HCT116 (cell line): ENCODE measurements around the gene ACTR3. TPM values are rescaled to one million over a fixed set of nuclear protein-coding genes. Genes with fewer than 3 reads are reported as not detected.
A peak's percentile ranks its signal among the peaks of the same experiment; 100 is the strongest.

ENCODE experiments used
- ATAC-seq: fragments of 200-7000 bp; cut with Tn5 transposase; 2 replicates; pipeline ENCODE4 v1.9.1; 2020; ENCODE audit warnings: mild to moderate bottlenecking, moderate library complexity
- BruUV-seq: library from RNA; stranded (reverse); fragments of 400-500 nt; replicated peaks from 2 replicates; lab custom pipeline; 2021; lab: Mats Ljungman, UMichigan
- CTCF ChIA-PET: fragments of 300-600 bp; sonication (Branson Sonifier 250); formaldehyde crosslinking; loops from one replicate; lab custom pipeline; 2021; ENCODE audit warnings: antibody characterized with exemption; lab: Charles Lee
- POLR2A ChIA-PET: fragments of 300-600, 350-600 bp; sonication (Branson Sonifier 250); formaldehyde crosslinking; loops from one replicate; lab custom pipeline; 2021; ENCODE audit warnings: antibody characterized with exemption; lab: Charles Lee
- RAD21 ChIA-PET, 2 experiments: fragments of 300-600 bp; sonication (Branson Sonifier 250); formaldehyde crosslinking; loops; one replicate each; lab custom pipeline; 2023; ENCODE audit warnings: low total read pairs in 2 of 2; ENCODE audit not compliant: uncharacterized antibody in 2 of 2, unreplicated experiment in 2 of 2, low non-redundant PET in 1 of 2; lab: Charles Lee
- DNase-seq: peaks from one replicate; pipeline ENCODE4 v3.0.0-alpha.2; 2010; ENCODE audit warnings: low read depth, low spot score
- H2AFZ ChIP-seq: fragments of 200-600 bp; shearing (Covaris generic), sonication (generic); 2 replicates; pipeline ENCODE4 v1.6.1; 2017; ENCODE audit warnings: low read depth, mixed run types, mixed read lengths, antibody characterized with exemption, low read length; ENCODE audit not compliant: poor library complexity, severe bottlenecking
- H3K27ac ChIP-seq: 2 replicates; pipeline ENCODE4 v1.5.1; 2012; ENCODE audit warnings: low read depth, low read length
- H3K27me3 ChIP-seq: fragments of 200-600 bp; sonication (generic); 2 replicates; pipeline ENCODE4 v1.6.1; 2016; ENCODE audit warnings: mixed run types, low read length, mixed read lengths; ENCODE audit not compliant: insufficient read depth
- H3K36me3 ChIP-seq, 2 experiments: fragments of 200-500 bp in 1 of 2; fragments of 200-600 bp in 1 of 2; sonication (Bioruptor generic) in 1 of 2; sonication (generic) in 1 of 2; 2 replicates each; pipeline versions ENCODE4 v1.5.1 to v1.6.1; 2014 to 2016; ENCODE audit warnings: low read length in 2 of 2, inconsistent platforms in 1 of 2, mixed read lengths in 1 of 2, mixed run types in 1 of 2; ENCODE audit not compliant: insufficient read depth in 2 of 2, control insufficient read depth in 1 of 2
- H3K4me1 ChIP-seq, 2 experiments: fragments of 200-600 bp in 1 of 2; sonication (generic) in 1 of 2; 2 replicates each; pipeline versions ENCODE4 v1.5.1 to v1.6.1; 2012 to 2017; ENCODE audit warnings: low read length in 2 of 2, inconsistent platforms in 1 of 2, mild to moderate bottlenecking in 1 of 2, mixed read lengths in 1 of 2, mixed run types in 1 of 2, moderate library complexity in 1 of 2; ENCODE audit not compliant: insufficient read depth in 2 of 2, control insufficient read depth in 1 of 2
- H3K4me2 ChIP-seq: fragments of 200-600 bp; sonication (generic); 2 replicates; pipeline ENCODE4 v1.6.1; 2017; ENCODE audit warnings: mixed run types, low read length, mixed read lengths
- H3K4me3 ChIP-seq, 2 experiments: fragments of 200-600 bp in 1 of 2; sonication (generic) in 1 of 2; replicated peaks in 1 of 2; 2 replicates each; pipeline ENCODE4 v1.5.1; 2011 to 2016; ENCODE audit warnings: low read length in 2 of 2, control low read depth in 1 of 2, low read depth in 1 of 2, mild to moderate bottlenecking in 1 of 2, mixed read lengths in 1 of 2, mixed run types in 1 of 2
- H3K79me2 ChIP-seq: fragments of 200-600 bp; sonication (generic); 2 replicates; pipeline ENCODE4 v1.6.1; 2017; ENCODE audit warnings: mild to moderate bottlenecking, mixed run types, low read length, moderate library complexity, mixed read lengths; ENCODE audit not compliant: insufficient read depth
- H3K9ac ChIP-seq: fragments of 200-600 bp; sonication (generic); 2 replicates; pipeline ENCODE4 v1.6.1; 2016; ENCODE audit warnings: low read length, mixed read lengths
- H3K9me2 ChIP-seq: fragments of 200-600 bp; sonication (generic), shearing (Covaris generic); 2 replicates; pipeline ENCODE4 v1.6.1; 2017; ENCODE audit warnings: mixed run types, mild to moderate bottlenecking, moderate library complexity; ENCODE audit not compliant: insufficient read depth
- H3K9me3 ChIP-seq, 2 experiments: fragments of 200-500 bp in 1 of 2; fragments of 200-600 bp in 1 of 2; sonication (Bioruptor generic) in 1 of 2; sonication (generic) in 1 of 2; 2 replicates each; pipeline ENCODE4 v1.6.1; 2014 to 2017; ENCODE audit warnings: low read length in 2 of 2, mixed read lengths in 2 of 2, inconsistent platforms in 1 of 2, low read depth in 1 of 2, mild to moderate bottlenecking in 1 of 2, mixed run types in 1 of 2, moderate library complexity in 1 of 2; ENCODE audit not compliant: control insufficient read depth in 1 of 2, insufficient read depth in 1 of 2
- H4K20me1 ChIP-seq: fragments of 200-600 bp; sonication (generic), shearing (Covaris generic); 2 replicates; pipeline ENCODE4 v1.6.1; 2017; ENCODE audit warnings: mixed run types, mild to moderate bottlenecking, moderate library complexity; ENCODE audit not compliant: insufficient read depth
- CBX3 ChIP-seq: IDR thresholded peaks from 2 replicates; pipeline ENCODE4 v1.6.1; 2012; ENCODE audit warnings: low read depth
- ELF1 ChIP-seq: IDR thresholded peaks from 2 replicates; pipeline ENCODE4 v1.6.1; 2012; ENCODE audit warnings: low read depth, borderline replicate concordance
- EZH2 ChIP-seq: fragments of 200-600 bp; sonication (generic); IDR thresholded peaks from 2 replicates; pipeline ENCODE4 v1.6.1; 2017; ENCODE audit warnings: antibody characterized with exemption, mixed run types
- FOSL1 ChIP-seq: IDR thresholded peaks from 2 replicates; pipeline ENCODE4 v1.6.1; 2012; ENCODE audit warnings: low read depth
- MAX ChIP-seq: IDR thresholded peaks from 2 replicates; pipeline ENCODE4 v1.6.1; 2012
- POLR2A ChIP-seq: IDR thresholded peaks from 2 replicates; pipeline ENCODE4 v1.7.0; 2011; ENCODE audit warnings: borderline replicate concordance; ENCODE audit not compliant: insufficient read depth, insufficient read length; ENCODE audit errors: extremely low read depth
- POLR2AphosphoS5 ChIP-seq: IDR thresholded peaks from 2 replicates; pipeline ENCODE4 v1.6.1; 2011; ENCODE audit warnings: mild to moderate bottlenecking, low read depth, low read length, moderate library complexity
- RAD21 ChIP-seq: IDR thresholded peaks from 2 replicates; pipeline ENCODE4 v1.6.1; 2012; ENCODE audit warnings: low read depth, mild to moderate bottlenecking
- SIN3A ChIP-seq: IDR thresholded peaks from 2 replicates; pipeline ENCODE4 v1.6.1; 2012; ENCODE audit warnings: low read depth
- SP1 ChIP-seq: IDR thresholded peaks from 2 replicates; pipeline ENCODE4 v1.6.1; 2012; ENCODE audit warnings: low read depth
- SRF ChIP-seq: IDR thresholded peaks from 2 replicates; pipeline ENCODE4 v1.6.1; 2012; ENCODE audit warnings: low read depth
- TCF7L2 ChIP-seq: IDR thresholded peaks from 2 replicates; pipeline ENCODE4 v1.7.0; 2011; ENCODE audit warnings: borderline replicate concordance, inconsistent platforms; ENCODE audit not compliant: insufficient read depth, insufficient read length; ENCODE audit errors: extremely low read depth
- YY1 ChIP-seq: IDR thresholded peaks from 2 replicates; pipeline ENCODE4 v1.6.1; 2011; ENCODE audit warnings: low read length, low read depth, moderate library complexity, mild to moderate bottlenecking; ENCODE audit not compliant: insufficient replicate concordance; ENCODE audit errors: extremely low read depth
- ZBTB33 ChIP-seq: IDR thresholded peaks from 2 replicates; pipeline ENCODE4 v1.6.1; 2011; ENCODE audit warnings: mild to moderate bottlenecking, low read length, moderate library complexity; ENCODE audit not compliant: insufficient replicate concordance; ENCODE audit errors: extremely low read depth
- ZFX ChIP-seq: fragments of 450-650 bp; IDR thresholded peaks from 2 replicates; pipeline ENCODE4 v1.6.1; 2017
- ZNF274 ChIP-seq: fragments of 200-500 bp; sonication (Bioruptor generic); IDR thresholded peaks from 2 replicates; pipeline ENCODE4 v1.6.1; 2014; ENCODE audit warnings: mild to moderate bottlenecking, low read depth, low read length, inconsistent platforms
- intact Hi-C: fragments of 100-400 bp; cut with micrococcal nuclease; formaldehyde crosslinking; loops from 2 replicates; pipeline ENCODE4 v1.10.0; 2022
- total RNA-seq: library from RNA; stranded (reverse); gene quantifications from one replicate; pipeline ENCODE4 v1.2.1, GENCODE V29; 2021; ENCODE audit not compliant: unreplicated experiment
- TF ChIP-seq, protein P1 (sequence below), 3 experiments: fragments of 200-600 bp in 1 of 3; sonication (generic) in 1 of 3; IDR thresholded peaks in 2 of 3; conservative IDR thresholded peaks in 1 of 3; 2 replicates each; pipeline ENCODE4 v1.5.1; 2012 to 2017; ENCODE audit warnings: low read depth in 2 of 3, low read length in 2 of 3, antibody characterized with exemption in 1 of 3, borderline replicate concordance in 1 of 3, control low read depth in 1 of 3, mild to moderate bottlenecking in 1 of 3, mixed read lengths in 1 of 3, mixed run types in 1 of 3, moderate library complexity in 1 of 3; ENCODE audit not compliant: insufficient read depth in 1 of 3

The ACTR3 gene
- total RNA-seq, 1 experiment from 2014 or later, result 232 TPM

DNA sequence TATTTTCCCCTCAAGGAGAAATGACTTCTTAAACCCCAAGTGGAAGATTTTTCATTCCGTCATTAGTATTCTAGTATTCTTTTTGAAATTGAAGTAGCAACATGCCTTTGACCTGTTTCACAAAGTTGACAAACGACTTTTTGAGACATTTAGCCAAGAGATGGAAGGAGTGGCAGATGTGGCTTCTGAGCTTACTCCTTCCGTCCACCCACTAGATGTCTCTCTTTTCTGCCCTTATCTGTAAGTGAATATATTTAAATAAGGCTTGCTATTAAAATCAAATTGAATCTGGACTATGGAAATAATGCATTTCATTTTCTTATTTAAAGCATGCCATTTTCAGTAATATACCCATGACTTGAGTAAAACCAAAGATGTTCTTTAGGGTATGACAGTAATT, 74.1 kb downstream of the ACTR3 start:
- Histone ChIP-seq H3K27ac (no peak overlapping the region), H3K9me2 (no peaks in the 10 kb centered on the region), H3K27me3 (no peaks in the 10 kb centered on the region), H4K20me1 (no peaks in the 10 kb centered on the region), H3K9me3 (no peaks in the 10 kb centered on the region), H3K4me1 (no peaks in the 10 kb centered on the region), H3K79me2 (no peaks in the 10 kb centered on the region), H3K9ac (no peak overlapping the region), H2AFZ (no peak overlapping the region), H3K36me3 (no peaks in the 10 kb centered on the region), H3K4me2 (no peak overlapping the region), H3K4me3 (no peak overlapping the region)
- ChIA-PET CTCF (interaction anchor here (0.9 kb wide), 1 partner anchor 9 kb away, joined by 3 read pairs; no protein-coding TSS in a partner anchor), POLR2A (no interaction called here), RAD21 (no interaction called here)
- ATAC-seq, result no peak
- intact Hi-C loops, result loop anchor here (10.0 kb wide), 1 partner anchor 209 kb away; the partner anchor contains the start of gene SLC35F5
- no peak for DNase-seq
- BruUV-seq, result no TSS peak
- no peak for TF ChIP-seq POLR2A
- TF ChIP-seq RAD21, result 0 out of 2 replicates have a peak, but pooled peaks have one; percentile 6

- POLR2A ChIA-PET, result no interaction called here
- CTCF ChIA-PET, result interaction anchor here (1.5 kb wide), 1 partner anchor 13 kb away, joined by 9 read pairs; no protein-coding TSS in a partner anchor
- Histone ChIP-seq H3K4me3 (no peak overlapping the region), H3K9ac (no peak overlapping the region), H3K27ac (no peak overlapping the region), H3K4me2 (no peak overlapping the region), H3K79me2 (no peaks in the 10 kb centered on the region), H3K9me3 (no peaks in the 10 kb centered on the region), H3K9me2 (no peaks in the 10 kb centered on the region), H2AFZ (no peak overlapping the region), H3K36me3 (no peaks in the 10 kb centered on the region), H3K4me1 (no peaks in the 10 kb centered on the region), H4K20me1 (no peaks in the 10 kb centered on the region), H3K27me3 (no peaks in the 10 kb centered on the region)
- RAD21 ChIA-PET, result no interaction called here
- intact Hi-C loops, result loop anchor here (10.0 kb wide), 1 partner anchor 210 kb away; the partner anchor contains the start of gene SLC35F5
- no peak for DNase-seq
- no peak for ATAC-seq
- no TSS peak for BruUV-seq
- TF ChIP-seq EZH2 (no peak), SRF (no peak), RAD21 (no peak), POLR2A (no peak), MAX (no peak), ZBTB33 (no peak), ELF1 (no peak), ZFX (no peak), POLR2AphosphoS5 (no peak), TCF7L2 (no peak), ZNF274 (no peak), YY1 (no peak), SIN3A (no peak), CBX3 (no peak), FOSL1 (no peak), SP1 (no peak)
- TF ChIP-seq, protein P1, sequence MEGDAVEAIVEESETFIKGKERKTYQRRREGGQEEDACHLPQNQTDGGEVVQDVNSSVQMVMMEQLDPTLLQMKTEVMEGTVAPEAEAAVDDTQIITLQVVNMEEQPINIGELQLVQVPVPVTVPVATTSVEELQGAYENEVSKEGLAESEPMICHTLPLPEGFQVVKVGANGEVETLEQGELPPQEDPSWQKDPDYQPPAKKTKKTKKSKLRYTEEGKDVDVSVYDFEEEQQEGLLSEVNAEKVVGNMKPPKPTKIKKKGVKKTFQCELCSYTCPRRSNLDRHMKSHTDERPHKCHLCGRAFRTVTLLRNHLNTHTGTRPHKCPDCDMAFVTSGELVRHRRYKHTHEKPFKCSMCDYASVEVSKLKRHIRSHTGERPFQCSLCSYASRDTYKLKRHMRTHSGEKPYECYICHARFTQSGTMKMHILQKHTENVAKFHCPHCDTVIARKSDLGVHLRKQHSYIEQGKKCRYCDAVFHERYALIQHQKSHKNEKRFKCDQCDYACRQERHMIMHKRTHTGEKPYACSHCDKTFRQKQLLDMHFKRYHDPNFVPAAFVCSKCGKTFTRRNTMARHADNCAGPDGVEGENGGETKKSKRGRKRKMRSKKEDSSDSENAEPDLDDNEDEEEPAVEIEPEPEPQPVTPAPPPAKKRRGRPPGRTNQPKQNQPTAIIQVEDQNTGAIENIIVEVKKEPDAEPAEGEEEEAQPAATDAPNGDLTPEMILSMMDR (IDR thresholded peaks at IDR 0.05 in 2 of 3, conservative IDR thresholded peaks at IDR 0.05 in 1 of 3; ENCODE audit: borderline replicate concordance in 1 of 3, insufficient read depth in 1 of 3, low read depth in 2 of 3, low read length in 2 of 3), result no peak
Observed at GRCh38 chr2:113964436-113964835, 74.5 kb downstream of the ACTR3 start.
